ENCODE measurements around the gene ACOT2.
"Not testable (repeated sequence)": the region's sequence is repeated elsewhere in the genome, so short reads cannot be mapped to it uniquely, and the experiment has no call there.

The ACOT2 gene

DNA sequence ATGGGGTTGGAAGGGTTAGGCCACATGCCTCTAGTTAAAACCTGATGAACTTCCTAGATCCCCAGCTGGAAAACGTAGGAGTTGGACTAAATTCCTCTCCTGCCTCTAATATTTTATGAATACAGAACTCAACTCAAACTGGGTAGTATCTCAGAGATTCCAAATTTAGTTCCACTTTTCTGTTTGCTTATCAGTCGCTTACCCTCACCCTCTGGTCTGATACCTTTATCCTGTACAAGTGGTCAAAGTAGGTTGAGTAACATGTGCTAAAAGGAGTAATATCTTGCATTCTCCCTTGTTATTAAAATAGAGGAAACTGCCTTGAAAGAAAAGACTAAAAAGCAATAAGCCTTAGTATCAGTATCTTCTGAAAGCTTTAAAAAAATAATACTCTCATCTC is 11.8 kb upstream of the ACOT2 start:
- H3K4me3 ChIP-seq; H3K4me1 ChIP-seq; in situ Hi-C loops (cut with MboI; ENCODE audit: low sequenced_read_pairs); H3K9me3 ChIP-seq; H3K36me3 ChIP-seq (replicated peaks); DNase-seq (ENCODE audit: low spot score in 2 of 2); H3K27me3 ChIP-seq (ENCODE audit: low read depth): not testable (repeated sequence)

DNA sequence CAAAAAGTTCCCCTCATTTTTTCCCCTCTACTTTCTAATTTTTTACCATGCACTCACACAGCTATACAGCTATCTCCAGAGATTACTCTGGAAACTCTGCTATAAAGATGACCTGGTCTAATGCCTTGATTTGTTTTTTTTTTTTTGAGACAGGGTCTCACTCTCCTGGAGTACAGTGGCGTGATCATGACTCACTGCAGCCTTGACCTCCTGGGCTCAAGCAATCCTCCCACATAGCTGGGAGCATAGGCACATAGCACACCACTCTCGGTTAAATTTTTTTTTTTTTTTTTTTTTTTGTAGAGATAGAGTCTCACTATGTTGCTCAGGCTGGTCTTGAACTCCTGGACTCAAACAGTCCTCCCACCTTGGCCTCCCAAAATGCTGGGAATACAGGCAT is 10.8 kb upstream of the ACOT2 start:
- DNase-seq (ENCODE audit: low spot score in 2 of 2); H3K27me3 ChIP-seq (ENCODE audit: low read depth); H3K4me3 ChIP-seq; H3K9me3 ChIP-seq; H3K4me1 ChIP-seq; in situ Hi-C loops (cut with MboI; ENCODE audit: low sequenced_read_pairs); H3K36me3 ChIP-seq (replicated peaks): not testable (repeated sequence)

DNA sequence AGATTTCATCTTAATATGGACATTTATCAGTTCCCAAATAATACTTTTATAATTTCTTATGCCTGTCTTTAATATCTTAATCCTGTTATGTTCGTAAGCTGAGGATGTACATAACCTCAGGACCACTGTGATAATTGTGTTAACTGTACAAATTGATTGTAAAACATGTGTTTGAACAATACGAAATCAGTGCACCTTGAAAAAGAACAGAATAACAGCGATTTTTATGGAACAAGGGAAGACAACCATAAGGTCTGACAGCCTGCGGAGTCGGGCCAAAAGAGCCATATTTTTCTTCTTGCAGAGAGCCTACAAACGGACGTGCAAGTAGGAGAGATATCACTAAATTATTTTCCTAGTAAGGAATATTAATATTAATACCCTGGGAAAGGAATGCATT is 6.8 kb upstream of the ACOT2 start:
- DNase-seq (ENCODE audit: low spot score in 2 of 2); H3K9me3 ChIP-seq; H3K27me3 ChIP-seq (ENCODE audit: low read depth); H3K36me3 ChIP-seq (replicated peaks); H3K4me3 ChIP-seq; H3K4me1 ChIP-seq; in situ Hi-C loops (cut with MboI; ENCODE audit: low sequenced_read_pairs): not testable (repeated sequence)

DNA sequence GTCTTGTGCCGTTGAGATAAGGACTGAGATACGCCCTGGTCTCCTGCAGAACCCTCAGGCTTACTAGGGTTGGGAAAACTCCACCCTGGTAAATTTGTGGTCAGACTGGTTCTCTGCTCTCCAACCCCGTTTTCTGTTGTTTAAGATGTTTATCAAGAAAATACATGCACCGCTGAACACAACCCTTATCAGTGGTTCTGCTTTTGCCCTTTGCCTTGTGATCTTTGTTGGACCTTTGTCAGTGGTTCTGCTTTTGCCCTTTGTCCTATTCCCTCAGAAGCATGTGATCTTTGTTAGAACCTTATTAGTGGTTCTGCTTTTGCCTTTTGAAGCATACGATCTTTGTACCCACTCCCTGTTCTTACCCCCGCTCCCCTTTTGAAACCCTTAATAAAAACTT is 6.3 kb upstream of the ACOT2 start:
- in situ Hi-C loops (cut with MboI; ENCODE audit: low sequenced_read_pairs); H3K9me3 ChIP-seq; H3K36me3 ChIP-seq (replicated peaks); DNase-seq (ENCODE audit: low spot score in 2 of 2); H3K4me3 ChIP-seq; H3K4me1 ChIP-seq; H3K27me3 ChIP-seq (ENCODE audit: low read depth): not testable (repeated sequence)

DNA sequence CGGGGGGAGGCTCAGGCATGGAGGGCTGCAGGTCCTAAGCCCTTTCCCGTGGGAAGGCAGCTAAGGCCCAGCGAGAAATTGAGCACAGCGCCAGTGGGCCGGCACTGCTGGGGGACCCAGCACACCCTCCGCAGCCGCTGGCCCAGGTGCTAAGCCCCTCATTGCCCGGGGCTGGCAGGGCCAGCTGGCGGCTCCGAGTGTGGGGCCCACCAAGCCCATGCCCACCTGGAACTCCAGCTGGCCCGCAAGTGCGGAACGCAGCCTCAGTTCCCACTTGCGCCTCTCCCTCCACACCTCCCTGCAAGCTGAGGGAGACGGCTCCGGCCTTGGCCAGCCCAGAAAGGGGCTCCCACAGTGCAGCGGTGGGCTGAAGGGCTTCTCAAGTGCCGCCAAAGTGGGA is 2.6 kb upstream of the ACOT2 start:
- H3K4me1 ChIP-seq, result not testable (repeated sequence)

DNA sequence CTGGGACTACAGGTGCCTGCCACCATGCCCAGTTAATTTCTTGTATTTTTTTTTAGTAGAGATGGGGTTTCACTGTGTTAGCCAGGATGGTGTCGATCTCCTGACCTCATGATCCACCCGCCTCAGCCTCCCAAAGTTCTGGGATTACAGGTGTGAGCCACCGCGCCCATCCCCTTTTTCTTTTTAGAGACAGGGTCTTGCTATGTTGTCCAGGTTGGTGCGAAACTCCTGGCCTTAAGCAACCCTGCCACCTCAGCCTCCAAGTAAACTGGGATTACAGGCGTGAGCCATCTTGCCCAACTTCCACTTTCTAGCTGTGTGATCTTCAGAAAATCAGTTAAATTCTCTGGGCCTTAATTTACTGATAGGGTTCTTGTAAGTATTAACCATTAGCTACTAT is 2.1 kb upstream of the ACOT2 start:
- H3K36me3 ChIP-seq (replicated peaks); DNase-seq (ENCODE audit: low spot score in 2 of 2); in situ Hi-C loops (cut with MboI; ENCODE audit: low sequenced_read_pairs); H3K27me3 ChIP-seq (ENCODE audit: low read depth); H3K9me3 ChIP-seq; H3K4me1 ChIP-seq; H3K4me3 ChIP-seq: not testable (repeated sequence)

More for the DNA sequence above, 2.6 kb upstream of the ACOT2 start:
- H3K36me3 ChIP-seq (replicated peaks); DNase-seq (ENCODE audit: low spot score in 2 of 2); H3K4me3 ChIP-seq; H3K27me3 ChIP-seq (ENCODE audit: low read depth); H3K9me3 ChIP-seq; in situ Hi-C loops (cut with MboI; ENCODE audit: low sequenced_read_pairs): not testable (repeated sequence)

DNA sequence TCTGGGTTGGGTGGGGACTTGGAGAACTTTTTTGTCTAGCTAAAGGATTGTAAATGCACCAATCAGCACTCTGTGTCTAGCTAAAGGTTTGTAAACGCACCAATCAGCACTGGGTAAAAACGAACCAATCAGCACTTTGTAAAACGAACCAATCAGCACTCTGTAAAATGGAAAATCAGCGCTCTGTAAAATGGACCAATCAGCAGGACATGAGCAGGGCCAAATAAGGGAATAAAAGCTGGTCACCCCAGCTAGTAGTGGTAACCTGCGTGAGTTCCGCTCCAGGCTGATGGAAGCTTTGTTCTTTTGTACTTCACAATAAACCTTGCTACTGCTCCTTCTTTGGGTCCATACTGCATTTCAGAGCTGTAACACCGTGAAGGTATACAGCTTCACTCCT is 1.7 kb upstream of the ACOT2 start:
- H3K4me1 ChIP-seq, result no peaks in the 10 kb centered on the region
- no peak for DNase-seq (ENCODE audit: low spot score in 2 of 2)
- H3K9me3 ChIP-seq, result no peaks in the 10 kb centered on the region; the same call in 1 of the 2 replicates
- in situ Hi-C loops (cut with MboI; ENCODE audit: low sequenced_read_pairs), result no loop called here
- no peaks in the 10 kb centered on the region for H3K36me3 ChIP-seq (replicated peaks)
- no peaks in the 10 kb centered on the region for H3K27me3 ChIP-seq (ENCODE audit: low read depth)
- no peak overlapping the region for H3K4me3 ChIP-seq

DNA sequence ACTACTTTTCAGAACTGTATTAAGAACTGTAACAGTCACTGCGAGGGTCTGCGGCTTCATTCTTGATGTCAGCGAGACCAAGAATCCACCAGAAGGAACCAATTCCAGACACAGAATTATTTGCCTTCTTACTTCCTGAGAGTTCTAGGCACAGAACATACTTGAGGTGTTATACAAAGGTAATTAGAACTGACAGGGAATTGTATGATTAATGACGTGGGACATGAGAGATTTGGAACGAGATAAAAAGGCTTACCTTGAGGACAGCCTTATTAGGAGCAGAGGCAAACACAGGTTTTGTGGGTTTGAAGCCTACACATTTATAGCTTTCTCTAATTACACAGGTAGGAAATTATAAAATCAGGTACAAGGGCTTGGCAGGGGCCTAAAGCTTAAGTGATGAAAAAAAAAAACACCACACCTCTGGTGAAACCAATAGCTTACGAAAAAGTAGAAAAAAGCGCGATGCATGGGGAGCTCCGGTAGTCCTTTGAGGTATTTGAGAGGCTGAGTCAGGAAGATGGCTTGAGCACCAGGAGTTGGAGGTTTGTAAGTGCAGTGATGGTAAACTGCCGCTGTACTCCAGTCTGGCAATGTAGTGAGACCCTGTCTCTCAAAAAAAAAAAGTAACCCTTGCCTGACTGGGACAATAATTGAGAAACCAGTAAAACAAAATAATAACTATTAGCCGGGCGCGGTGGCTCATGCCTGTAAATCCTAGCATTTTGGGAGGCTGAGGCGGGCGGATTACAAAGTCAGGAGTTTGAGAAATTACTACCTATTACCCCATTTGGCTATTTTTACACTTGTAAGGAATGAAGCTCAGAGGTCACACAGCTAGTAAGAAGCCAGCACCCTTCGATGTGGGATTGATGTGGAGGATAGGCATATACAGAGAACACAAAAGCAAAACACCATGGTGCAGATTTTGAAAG is 795 bp upstream of the ACOT2 start:
- no peak for DNase-seq (ENCODE audit: low spot score in 2 of 2)
- Histone ChIP-seq H3K4me3 (no peak overlapping the region), H3K27me3 (ENCODE audit: low read depth) (no peaks in the 10 kb centered on the region), H3K36me3 (replicated peaks) (no peaks in the 10 kb centered on the region), H3K4me1 (no peaks in the 10 kb centered on the region), H3K9me3 (no peaks in the 10 kb centered on the region)
- in situ Hi-C loops (cut with MboI; ENCODE audit: low sequenced_read_pairs), result no loop called here

DNA sequence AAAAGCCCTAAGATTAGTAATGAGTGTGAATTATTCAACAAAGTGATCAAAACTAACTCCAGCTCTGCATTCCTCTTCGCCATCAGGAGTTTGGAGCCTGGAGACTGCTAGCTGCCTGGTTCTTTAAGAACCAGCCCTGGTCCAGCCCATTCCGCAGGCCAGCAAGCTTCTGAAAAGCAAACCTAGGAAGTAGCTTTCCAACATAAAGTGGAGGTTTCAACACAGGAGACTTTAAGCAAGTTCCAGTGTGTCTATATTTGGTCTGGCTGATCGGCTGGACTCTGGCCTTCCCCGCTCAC is 178 bp upstream of the ACOT2 start:
- H3K27me3 ChIP-seq (ENCODE audit: low read depth); H3K36me3 ChIP-seq (replicated peaks); DNase-seq (ENCODE audit: low spot score in 2 of 2); H3K4me1 ChIP-seq; H3K9me3 ChIP-seq; in situ Hi-C loops (cut with MboI; ENCODE audit: low sequenced_read_pairs); H3K4me3 ChIP-seq: not testable (repeated sequence)

DNA sequence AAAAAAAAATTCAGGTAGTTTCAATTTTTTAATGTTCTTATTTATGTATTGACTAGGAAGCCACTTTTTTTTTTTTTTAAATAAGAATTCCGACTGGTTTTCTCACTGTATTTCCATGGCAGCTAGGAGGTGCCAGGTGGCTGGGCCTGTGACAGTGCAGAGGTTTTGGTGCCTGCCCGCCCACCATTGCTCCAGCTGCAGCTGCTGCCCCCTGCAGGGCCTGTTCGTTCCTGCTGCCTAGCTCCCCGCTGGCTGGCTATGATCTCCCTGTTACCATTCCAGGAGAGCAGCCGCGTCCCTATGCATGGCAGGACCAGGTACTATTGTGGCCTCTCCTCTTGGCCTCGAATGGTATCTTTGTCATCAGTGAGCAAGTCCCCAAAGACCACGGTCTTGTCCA is 1.9 kb downstream of the ACOT2 start:
- H3K27me3 ChIP-seq (ENCODE audit: low read depth); H3K4me3 ChIP-seq; H3K9me3 ChIP-seq; H3K4me1 ChIP-seq; H3K36me3 ChIP-seq (replicated peaks): not testable (repeated sequence)
- in situ Hi-C loops (cut with MboI; ENCODE audit: low sequenced_read_pairs), result loop anchor here (10.0 kb wide), 1 partner anchor 46 kb away; no protein-coding TSS in a partner anchor
- peak; percentile 17 to 78 for DNase-seq (ENCODE audit: low spot score in 2 of 2)

DNA sequence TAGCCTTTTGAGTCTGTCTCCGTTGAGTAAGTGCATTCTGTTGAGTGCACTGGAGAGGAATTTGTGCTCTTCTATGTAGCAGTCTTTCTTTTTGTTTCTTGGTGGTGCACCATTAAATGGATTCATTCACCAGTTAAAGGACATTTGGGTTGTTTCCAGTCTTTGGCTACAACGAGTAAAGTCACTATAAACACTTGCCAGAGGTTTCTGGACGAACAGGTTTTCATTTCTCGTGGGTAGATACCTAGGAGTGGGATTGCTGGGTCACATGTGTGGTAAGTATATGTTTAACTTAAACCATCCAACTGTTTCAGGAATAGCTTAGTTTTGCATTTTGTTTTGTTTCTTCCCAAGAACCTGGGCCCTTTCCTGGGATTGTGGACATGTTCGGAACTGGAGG is 4.0 kb downstream of the ACOT2 start:
- not testable (repeated sequence) for DNase-seq (ENCODE audit: low spot score in 2 of 2); H3K9me3 ChIP-seq; H3K4me1 ChIP-seq; H3K4me3 ChIP-seq; H3K27me3 ChIP-seq (ENCODE audit: low read depth); H3K36me3 ChIP-seq (replicated peaks)
- in situ Hi-C loops (cut with MboI; ENCODE audit: low sequenced_read_pairs), result loop anchor here (10.0 kb wide), 1 partner anchor 48 kb away; no protein-coding TSS in a partner anchor

DNA sequence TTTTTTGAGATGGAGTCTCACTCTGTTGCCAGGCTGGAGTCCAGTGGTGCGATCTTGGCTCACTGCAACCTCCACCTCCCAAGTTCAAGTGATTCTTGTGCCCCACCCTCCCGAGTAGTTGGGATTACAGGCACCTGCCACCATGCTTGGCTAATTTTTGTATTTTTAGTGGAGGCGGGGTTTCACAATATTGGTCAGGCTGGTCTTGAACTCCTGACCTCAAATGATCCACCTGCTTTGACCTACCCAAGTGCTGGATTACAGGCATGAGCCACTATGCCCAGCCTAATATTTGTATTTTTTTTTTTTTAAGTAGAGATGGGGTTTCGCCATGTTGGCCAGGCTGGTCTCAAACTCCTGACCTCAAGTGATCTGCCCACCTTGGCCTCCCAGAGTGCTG is 4.7 kb downstream of the ACOT2 start:
- not testable (repeated sequence) for H3K36me3 ChIP-seq (replicated peaks); H3K4me3 ChIP-seq; H3K9me3 ChIP-seq; H3K27me3 ChIP-seq (ENCODE audit: low read depth); DNase-seq (ENCODE audit: low spot score in 2 of 2); H3K4me1 ChIP-seq
- in situ Hi-C loops (cut with MboI; ENCODE audit: low sequenced_read_pairs), result loop anchor here (10.0 kb wide), 1 partner anchor 49 kb away; no protein-coding TSS in a partner anchor

DNA sequence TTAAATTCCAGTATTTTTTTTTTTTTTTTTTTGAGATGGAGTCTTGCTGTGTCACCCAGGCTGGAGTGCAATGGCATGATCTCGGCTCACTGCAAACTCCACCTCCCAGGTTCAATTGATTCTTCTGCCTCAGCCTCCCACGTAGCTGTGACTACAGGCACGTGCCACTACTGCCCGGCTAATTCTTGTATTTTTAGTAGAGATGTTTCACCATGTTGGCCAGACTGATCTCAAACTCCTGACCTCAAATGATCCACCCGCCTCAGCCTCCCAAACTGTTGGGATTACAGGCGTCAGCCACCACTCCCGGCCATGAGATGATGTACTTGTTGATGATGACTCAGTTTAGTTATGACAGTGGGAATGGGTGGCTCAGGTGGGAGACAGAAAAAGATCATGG is 5.2 kb downstream of the ACOT2 start:
- not testable (repeated sequence) for H3K4me1 ChIP-seq; H3K36me3 ChIP-seq (replicated peaks); DNase-seq (ENCODE audit: low spot score in 2 of 2); H3K9me3 ChIP-seq; H3K27me3 ChIP-seq (ENCODE audit: low read depth); H3K4me3 ChIP-seq
- in situ Hi-C loops (cut with MboI; ENCODE audit: low sequenced_read_pairs), result loop anchor here (10.0 kb wide), 1 partner anchor 49 kb away; no protein-coding TSS in a partner anchor

DNA sequence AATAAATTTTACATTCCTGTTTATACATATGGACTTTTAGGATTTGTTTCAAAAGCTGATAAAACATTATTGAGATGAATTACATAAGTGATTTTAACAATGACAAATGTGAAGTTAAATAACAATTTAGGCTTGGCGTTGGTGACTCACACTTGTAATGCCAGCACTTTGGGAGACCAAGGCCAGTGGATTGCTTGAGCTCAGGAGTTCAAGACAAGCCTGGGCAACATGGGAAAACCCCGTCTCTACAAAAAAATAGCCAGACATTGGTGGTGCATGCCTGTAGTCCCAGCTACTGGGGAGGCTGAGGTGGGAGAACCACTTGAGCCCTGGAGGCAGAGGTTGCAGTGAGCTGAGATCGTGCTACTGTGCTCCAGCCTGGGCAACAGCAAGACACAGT is 7.4 kb downstream of the ACOT2 start:
- in situ Hi-C loops (cut with MboI; ENCODE audit: low sequenced_read_pairs), result loop anchor here (10.0 kb wide), 1 partner anchor 52 kb away; no protein-coding TSS in a partner anchor
- no peaks in the 10 kb centered on the region for H3K9me3 ChIP-seq
- no peaks in the 10 kb centered on the region for H3K27me3 ChIP-seq (ENCODE audit: low read depth)
- no peak for DNase-seq (ENCODE audit: low spot score in 2 of 2)
- H3K4me3 ChIP-seq, result no peak overlapping the region
- H3K4me1 ChIP-seq, result no peaks in the 10 kb centered on the region
- no peaks in the 10 kb centered on the region for H3K36me3 ChIP-seq (replicated peaks)

DNA sequence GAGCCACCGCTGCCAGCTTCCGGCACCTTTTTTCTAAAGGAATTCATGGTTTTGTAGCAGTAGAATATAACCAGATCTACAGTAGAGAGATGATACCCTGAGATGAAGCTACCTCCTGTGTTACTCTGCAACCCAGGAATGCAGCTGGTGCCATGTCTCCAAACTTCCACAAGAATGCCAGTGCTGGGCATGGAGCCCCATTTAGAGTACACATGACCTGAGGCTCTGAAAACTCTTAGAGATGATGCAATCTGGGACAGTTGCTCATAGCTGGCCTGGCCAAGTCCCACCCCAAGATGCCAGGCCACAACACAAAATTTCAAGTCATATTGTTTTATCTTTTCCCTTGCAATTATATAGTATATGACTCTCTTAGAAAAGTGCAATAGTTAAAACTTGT is 8.2 kb downstream of the ACOT2 start:
- not testable (repeated sequence) for H3K36me3 ChIP-seq (replicated peaks); H3K27me3 ChIP-seq (ENCODE audit: low read depth); H3K4me3 ChIP-seq; H3K4me1 ChIP-seq; H3K9me3 ChIP-seq; DNase-seq (ENCODE audit: low spot score in 2 of 2)
- in situ Hi-C loops (cut with MboI; ENCODE audit: low sequenced_read_pairs), result loop anchor here (10.0 kb wide), 1 partner anchor 52 kb away; no protein-coding TSS in a partner anchor
